GM19395 (cell line): ENCODE data around the gene ASXL1.

Source experiments
- ATAC-seq: cut with Tn5 transposase; IDR thresholded peaks from one replicate; pipeline ENCODE4 v1.9.1; 2021; ENCODE audit warnings: mild to moderate bottlenecking, moderate library complexity; ENCODE audit not compliant: unreplicated experiment

The ASXL1 gene

GRCh38 chr20:32476684-32477593 is 118.8 kb downstream of the ASXL1 start:
- ATAC-seq = no peak

- no peak for ATAC-seq
Measured at GRCh38 chr20:32477594-32478512, 119.7 kb downstream of the ASXL1 start.

- no peak for ATAC-seq
Measured at GRCh38 chr20:32478576-32478975, 120.4 kb downstream of the ASXL1 start.

GRCh38 chr20:32479012-32479411 is 120.9 kb downstream of the ASXL1 start:
- no peak for ATAC-seq

- no peak for ATAC-seq
Measured at GRCh38 chr20:32479697-32480171, 121.6 kb downstream of the ASXL1 start.

GRCh38 chr20:32480371-32481241 is 122.5 kb downstream of the ASXL1 start:
- ATAC-seq = no peak

- no peak for ATAC-seq
Measured at GRCh38 chr20:32481311-32482142, 123.4 kb downstream of the ASXL1 start.

- no peak for ATAC-seq
Measured at GRCh38 chr20:32482143-32482441, 124.0 kb downstream of the ASXL1 start.

- ATAC-seq = no peak
Measured at GRCh38 chr20:32482442-32483261, 124.5 kb downstream of the ASXL1 start.

GRCh38 chr20:32483351-32484224 is 125.5 kb downstream of the ASXL1 start:
- no peak for ATAC-seq

GRCh38 chr20:32484225-32484957 is 126.3 kb downstream of the ASXL1 start:
- ATAC-seq = no peak

- ATAC-seq = peak; percentile 79
Measured at GRCh38 chr20:32484958-32485769, 127.0 kb downstream of the ASXL1 start.

- ATAC-seq = no peak
Measured at GRCh38 chr20:32485770-32486478, 127.8 kb downstream of the ASXL1 start.

- no peak for ATAC-seq
Measured at GRCh38 chr20:32487381-32487780, 129.2 kb downstream of the ASXL1 start.

- no peak for ATAC-seq
Measured at GRCh38 chr20:32488066-32488838, 130.1 kb downstream of the ASXL1 start.
